Stimulated activated naive B cell treated with anti-CD40 and anti-IgM and Interleukin-4, amounts not matched to agents 10 μg/mL and 1 μg/mL and 100 μg/mL, for 72 hours (primary cell): ENCODE measurements around the gene MTRF1L.
A peak's percentile ranks its signal among the peaks of the same experiment; 100 is the strongest.

Source experiments
- ATAC-seq, 2 donors: fragments of 150-1000 bp; cut with Tn5 transposase; replicated peaks; 2 replicates each; pipeline ENCODE4 v1.10.0; 2021; ENCODE audit warnings: moderate library complexity in 1 of 2
- DNase-seq: peaks from one replicate; pipeline ENCODE4 v3.0.0; 2021
- H3K27ac Mint-ChIP-seq: one replicate; pipeline ENCODE4 v1.8.0; 2022; ENCODE audit warnings: mild to moderate bottlenecking, mixed read lengths
- H3K27me3 Mint-ChIP-seq, 2 donors: one replicate each; pipeline ENCODE4 v1.8.0; 2022; ENCODE audit warnings: mixed read lengths in 2 of 2
- H3K36me3 Mint-ChIP-seq, 2 donors: one replicate each; pipeline ENCODE4 v1.8.0; 2022; ENCODE audit warnings: mixed read lengths in 2 of 2, mild to moderate bottlenecking in 1 of 2
- H3K4me1 Mint-ChIP-seq, 2 donors: one replicate each; pipeline ENCODE4 v1.8.0; 2022; ENCODE audit warnings: mixed read lengths in 2 of 2, mild to moderate bottlenecking in 1 of 2
- H3K4me3 Mint-ChIP-seq, 2 donors: one replicate each; pipeline ENCODE4 v1.8.0; 2022; ENCODE audit warnings: mild to moderate bottlenecking in 2 of 2, mixed read lengths in 2 of 2, moderate library complexity in 1 of 2
- H3K9me3 Mint-ChIP-seq, 2 donors: one replicate each; pipeline ENCODE4 v1.8.0; 2022; ENCODE audit warnings: mixed read lengths in 2 of 2, mild to moderate bottlenecking in 1 of 2

MTRF1L gene, protein sequence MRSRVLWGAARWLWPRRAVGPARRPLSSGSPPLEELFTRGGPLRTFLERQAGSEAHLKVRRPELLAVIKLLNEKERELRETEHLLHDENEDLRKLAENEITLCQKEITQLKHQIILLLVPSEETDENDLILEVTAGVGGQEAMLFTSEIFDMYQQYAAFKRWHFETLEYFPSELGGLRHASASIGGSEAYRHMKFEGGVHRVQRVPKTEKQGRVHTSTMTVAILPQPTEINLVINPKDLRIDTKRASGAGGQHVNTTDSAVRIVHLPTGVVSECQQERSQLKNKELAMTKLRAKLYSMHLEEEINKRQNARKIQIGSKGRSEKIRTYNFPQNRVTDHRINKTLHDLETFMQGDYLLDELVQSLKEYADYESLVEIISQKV

DNA sequence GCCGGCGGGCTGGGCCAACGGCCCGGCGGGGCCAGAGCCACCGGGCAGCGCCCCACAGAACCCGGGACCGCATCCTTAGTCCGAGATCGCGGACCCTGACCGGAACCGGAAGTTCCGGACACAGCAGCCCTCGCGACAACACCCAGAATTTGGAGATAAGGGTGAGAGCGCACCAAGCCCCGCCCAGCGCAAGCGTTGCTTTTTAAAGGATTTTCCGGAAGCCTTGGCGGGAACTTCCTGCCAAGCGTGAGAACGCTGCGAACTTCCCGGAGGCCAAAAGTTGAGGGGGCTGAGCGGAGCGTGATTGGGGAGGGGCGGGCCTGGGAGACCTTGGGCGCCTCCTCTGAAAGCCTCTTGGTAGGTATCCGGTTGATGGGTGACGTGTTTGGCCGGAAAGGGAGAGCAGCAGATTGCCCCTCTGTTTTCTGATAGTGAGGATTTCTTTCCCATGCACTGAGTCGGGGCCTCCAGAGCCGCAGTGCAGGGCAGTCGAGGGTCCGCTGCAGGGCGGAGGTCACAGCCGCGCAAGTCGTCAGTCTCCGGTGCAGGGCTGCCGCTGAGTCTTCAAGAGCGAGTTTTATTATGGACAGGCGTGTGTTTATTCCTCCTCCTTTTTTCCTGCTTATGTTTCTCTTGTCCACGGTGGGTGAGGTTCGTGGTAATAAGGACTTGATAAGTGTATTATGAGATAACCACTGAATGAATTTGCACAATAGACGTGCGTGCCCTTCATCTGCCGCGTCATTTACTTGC lies at the start of gene MTRF1L:
MTRF1L (minus strand) TSS at position 97 of the 753 bp plus-strand sequence; CDS start at position 73, 24 bp downstream.
- Mint-ChIP-seq H3K4me1 (peaks cover 14 to 31% of the 10 kb centered on the region in 2 donors), H3K9me3 (peaks cover 0 to 2% of the 10 kb centered on the region in 2 donors), H3K27me3 (no peaks in the 10 kb centered on the region), H3K4me3 (peak within 1 kb of the TSS; percentile 98 to 100), H3K36me3 (peaks cover 12 to 19% of the 10 kb centered on the region in 2 donors), H3K27ac (peak within 1 kb of the TSS; percentile 99)
- ATAC-seq (peak; percentile 92 to 93), DNase-seq (peak; percentile 88)

DNA sequence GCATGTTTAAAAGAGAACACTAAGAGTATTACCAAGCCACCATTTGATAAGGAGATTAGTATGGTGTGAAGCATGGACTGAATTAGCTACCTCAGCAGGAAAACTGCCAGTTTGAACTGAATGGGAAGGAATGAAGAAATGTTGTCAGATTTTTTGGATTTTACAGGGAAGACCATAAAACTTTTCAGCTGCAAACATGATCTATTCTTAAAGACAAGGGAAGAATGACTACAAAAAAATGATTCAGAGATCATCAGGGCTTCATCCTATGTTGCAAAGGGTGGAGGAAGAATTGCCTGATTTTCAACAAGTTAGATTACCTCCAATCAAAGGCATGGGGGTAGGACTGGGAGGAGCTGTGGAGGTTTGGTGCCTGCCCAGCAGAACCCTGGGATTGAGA lies 49.3 kb upstream of the MTRF1L start:
- H3K27ac Mint-ChIP-seq, result no peak overlapping the region
- peaks cover 11 to 14% of the 10 kb centered on the region in 2 donors for H3K27me3 Mint-ChIP-seq
- H3K36me3 Mint-ChIP-seq, result no peaks in the 10 kb centered on the region
- ATAC-seq (no peak), DNase-seq (no peak)
- H3K9me3 Mint-ChIP-seq, result peaks cover 5 to 12% of the 10 kb centered on the region in 2 donors
- no peak overlapping the region for H3K4me3 Mint-ChIP-seq
- H3K4me1 Mint-ChIP-seq, result no peaks in the 10 kb centered on the region

DNA sequence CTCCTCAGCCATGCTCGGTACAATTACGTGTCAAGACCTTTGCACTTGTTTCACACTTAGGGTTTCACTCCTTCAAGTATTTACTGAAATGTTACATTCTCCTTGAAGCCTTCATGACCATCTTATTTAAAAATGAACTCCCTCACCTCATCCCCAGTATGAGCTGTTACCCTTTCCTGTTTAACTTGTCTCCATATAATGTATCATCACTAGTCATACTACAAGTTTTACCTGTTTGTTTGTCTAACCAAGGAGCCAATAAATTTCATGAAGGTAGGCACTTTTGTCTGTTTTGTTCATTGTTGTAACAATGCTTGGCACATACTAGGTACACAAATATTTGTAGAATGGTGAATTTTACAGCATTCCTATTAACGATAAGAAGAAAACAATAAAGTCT lies 46.1 kb upstream of the MTRF1L start:
- Mint-ChIP-seq H3K36me3 (no peaks in the 10 kb centered on the region), H3K4me3 (no peak overlapping the region), H3K27ac (no peak overlapping the region), H3K9me3 (peaks cover 5 to 12% of the 10 kb centered on the region in 2 donors), H3K4me1 (no peaks in the 10 kb centered on the region), H3K27me3 (peaks cover 7 to 10% of the 10 kb centered on the region in 2 donors)
- DNase-seq, result no peak
- no peak for ATAC-seq

DNA sequence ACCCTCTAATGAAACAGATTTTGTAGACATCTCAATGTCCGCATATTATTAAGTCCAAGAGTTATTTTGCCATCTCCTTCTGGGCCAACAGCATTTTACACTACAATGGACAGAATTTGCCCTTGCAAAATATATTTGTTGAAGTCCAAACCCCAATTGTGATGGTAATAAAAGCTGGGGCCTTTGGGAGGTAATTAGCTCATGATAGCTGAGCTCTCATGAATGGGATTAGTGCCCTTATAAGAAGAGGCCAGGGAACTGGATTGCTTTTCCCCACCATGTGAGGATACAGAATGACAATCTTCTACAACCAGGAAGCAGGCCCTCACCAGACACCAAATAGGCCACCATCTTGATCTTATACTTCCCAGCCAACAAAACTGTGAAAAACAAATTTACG lies 44.9 kb upstream of the MTRF1L start:
- H3K27me3 Mint-ChIP-seq, result peaks cover 9 to 10% of the 10 kb centered on the region in 2 donors
- H3K4me1 Mint-ChIP-seq, result no peaks in the 10 kb centered on the region

DNA sequence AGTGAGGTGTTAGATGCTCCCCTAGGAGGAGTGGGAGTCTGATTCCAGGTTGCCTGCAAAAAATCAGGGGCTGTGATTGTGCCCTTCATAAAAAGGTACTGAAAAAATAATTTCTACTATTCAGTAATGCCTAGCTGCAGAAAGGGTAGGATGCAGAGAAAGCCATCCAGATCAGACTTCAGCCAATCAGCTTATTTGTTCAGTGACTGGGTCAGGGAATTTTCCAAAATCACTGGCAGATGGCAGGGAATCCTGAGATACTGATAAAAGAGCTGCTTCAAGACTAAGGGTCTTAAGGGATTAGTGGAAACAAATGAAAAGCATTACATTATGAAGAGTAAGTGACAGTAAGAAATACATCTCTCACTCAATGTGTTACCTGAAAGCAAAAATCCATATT lies 42.8 kb upstream of the MTRF1L start:
- Mint-ChIP-seq H3K27ac (no peak overlapping the region), H3K4me1 (no peaks in the 10 kb centered on the region), H3K4me3 (no peak overlapping the region), H3K9me3 (peaks cover 1 to 6% of the 10 kb centered on the region in 2 donors), H3K36me3 (no peaks in the 10 kb centered on the region), H3K27me3 (peaks cover 5 to 8% of the 10 kb centered on the region in 2 donors)
- DNase-seq (no peak), ATAC-seq (no peak)

More for the DNA sequence above, 44.9 kb upstream of the MTRF1L start:
- H3K36me3 Mint-ChIP-seq, result no peaks in the 10 kb centered on the region
- ATAC-seq (no peak), DNase-seq (no peak)
- H3K4me3 Mint-ChIP-seq, result no peak overlapping the region
- no peak overlapping the region for H3K27ac Mint-ChIP-seq
- H3K9me3 Mint-ChIP-seq, result peaks cover 5 to 12% of the 10 kb centered on the region in 2 donors

DNA sequence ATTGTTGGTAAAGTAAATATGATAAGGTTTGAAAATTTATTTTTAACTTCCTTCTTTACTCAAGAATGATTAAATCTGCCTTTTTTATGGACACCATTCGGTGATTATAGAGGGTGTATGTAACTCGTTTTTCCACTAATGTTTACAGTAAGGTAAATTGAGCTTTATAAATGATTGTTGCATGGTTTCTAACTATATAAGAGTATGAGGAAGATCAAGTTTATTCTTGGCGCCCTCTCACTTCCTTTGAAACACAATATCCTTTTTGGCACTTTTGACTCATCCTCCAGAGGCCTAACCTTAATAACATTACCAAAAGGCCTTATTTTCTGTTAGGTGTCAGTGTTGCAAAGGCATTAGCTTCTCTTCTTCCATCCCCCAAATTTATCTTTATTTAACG lies 41.8 kb upstream of the MTRF1L start:
- Mint-ChIP-seq H3K27ac (no peak overlapping the region), H3K36me3 (no peaks in the 10 kb centered on the region)
- no peak for ATAC-seq

DNA sequence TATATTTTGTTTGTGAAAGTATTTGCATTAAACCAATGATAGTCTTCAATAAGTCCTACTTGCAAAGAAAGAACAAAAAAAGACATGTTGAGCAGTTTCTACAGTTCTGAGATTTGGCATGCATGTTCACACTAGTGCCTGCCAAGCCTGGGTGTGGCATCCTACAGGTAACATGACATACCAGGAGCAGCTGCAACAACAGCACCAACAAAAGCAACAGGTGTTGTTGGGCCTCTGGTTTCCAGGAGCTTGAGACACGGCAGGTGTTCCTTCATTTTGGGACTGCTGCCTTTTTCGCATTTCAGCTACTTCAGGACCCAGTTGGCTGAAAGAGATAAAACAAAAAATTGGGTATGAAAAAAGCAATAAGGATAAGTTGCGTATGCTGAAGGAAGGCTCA lies 41.2 kb upstream of the MTRF1L start:
- DNase-seq (no peak), ATAC-seq (no peak)
- H3K4me1 Mint-ChIP-seq, result no peaks in the 10 kb centered on the region

More for the DNA sequence above, 41.8 kb upstream of the MTRF1L start:
- no peak for DNase-seq
- Mint-ChIP-seq H3K4me1 (no peaks in the 10 kb centered on the region), H3K4me3 (no peak overlapping the region), H3K27me3 (peaks cover 11 to 14% of the 10 kb centered on the region in 2 donors), H3K9me3 (peaks cover 1 to 6% of the 10 kb centered on the region in 2 donors)

DNA sequence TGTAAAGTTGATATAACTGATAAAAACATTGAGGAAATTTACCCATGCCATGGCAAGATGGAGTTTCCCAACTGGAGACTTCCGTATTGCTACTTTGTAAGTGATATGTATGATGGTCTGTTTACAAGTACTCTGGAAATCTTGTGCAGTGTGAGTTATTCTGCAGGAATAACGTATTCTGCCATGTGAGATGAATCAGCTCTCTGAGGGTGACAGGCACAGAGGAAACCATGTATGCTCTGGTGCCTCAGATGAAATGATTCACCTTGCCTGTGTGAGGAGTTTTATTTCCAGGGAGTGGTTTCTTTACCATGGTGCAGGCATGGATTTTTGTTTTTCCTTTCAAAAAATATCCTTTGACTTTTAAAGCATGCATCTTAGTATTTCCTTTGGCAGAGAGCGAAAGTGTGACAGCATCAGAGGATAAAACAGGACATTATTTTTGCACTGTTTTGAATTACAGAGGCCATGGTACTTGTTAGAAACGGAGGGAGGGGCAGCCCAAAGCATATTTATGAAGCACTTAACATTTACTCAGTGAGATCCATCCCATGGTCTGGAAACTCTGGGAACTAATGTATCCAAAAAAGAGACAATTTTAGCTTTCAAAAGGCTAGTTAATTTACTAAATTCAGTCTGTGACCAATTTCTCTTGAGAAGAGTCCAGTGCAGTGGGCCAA lies 36.0 kb upstream of the MTRF1L start:
- Mint-ChIP-seq H3K9me3 (no peaks in the 10 kb centered on the region), H3K4me1 (no peaks in the 10 kb centered on the region), H3K27me3 (peaks cover 17 to 21% of the 10 kb centered on the region in 2 donors), H3K27ac (no peak overlapping the region), H3K4me3 (no peak overlapping the region), H3K36me3 (no peaks in the 10 kb centered on the region)
- ATAC-seq (no peak), DNase-seq (no peak)

More for the DNA sequence above, 41.2 kb upstream of the MTRF1L start:
- Mint-ChIP-seq H3K9me3 (peaks cover 1 to 6% of the 10 kb centered on the region in 2 donors), H3K4me3 (no peak overlapping the region), H3K36me3 (no peaks in the 10 kb centered on the region), H3K27me3 (peaks cover 11 to 16% of the 10 kb centered on the region in 2 donors), H3K27ac (no peak overlapping the region)

DNA sequence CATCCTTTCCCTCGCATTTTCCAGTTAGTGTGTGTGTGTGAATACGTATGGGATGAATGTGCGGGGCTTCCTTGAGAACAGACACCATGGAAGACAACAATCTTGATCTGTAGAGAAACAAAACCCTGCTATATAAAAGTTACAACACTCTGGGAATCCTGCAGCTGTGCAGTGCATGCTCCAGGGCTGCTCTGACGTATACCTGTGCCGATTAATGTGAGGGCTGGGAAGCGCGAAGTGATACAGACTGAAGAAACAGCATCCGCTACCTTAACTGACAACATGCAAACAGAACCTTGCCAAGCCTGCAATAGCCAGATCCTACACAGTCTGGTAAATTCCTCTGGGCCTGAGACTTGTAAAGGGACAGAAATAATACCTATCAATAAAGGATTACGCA lies 31.6 kb upstream of the MTRF1L start:
- Mint-ChIP-seq H3K36me3 (no peaks in the 10 kb centered on the region), H3K4me1 (no peaks in the 10 kb centered on the region), H3K27me3 (peaks cover 12 to 23% of the 10 kb centered on the region in 2 donors), H3K9me3 (no peaks in the 10 kb centered on the region), H3K27ac (no peak overlapping the region), H3K4me3 (no peak overlapping the region)
- ATAC-seq (no peak), DNase-seq (no peak)

DNA sequence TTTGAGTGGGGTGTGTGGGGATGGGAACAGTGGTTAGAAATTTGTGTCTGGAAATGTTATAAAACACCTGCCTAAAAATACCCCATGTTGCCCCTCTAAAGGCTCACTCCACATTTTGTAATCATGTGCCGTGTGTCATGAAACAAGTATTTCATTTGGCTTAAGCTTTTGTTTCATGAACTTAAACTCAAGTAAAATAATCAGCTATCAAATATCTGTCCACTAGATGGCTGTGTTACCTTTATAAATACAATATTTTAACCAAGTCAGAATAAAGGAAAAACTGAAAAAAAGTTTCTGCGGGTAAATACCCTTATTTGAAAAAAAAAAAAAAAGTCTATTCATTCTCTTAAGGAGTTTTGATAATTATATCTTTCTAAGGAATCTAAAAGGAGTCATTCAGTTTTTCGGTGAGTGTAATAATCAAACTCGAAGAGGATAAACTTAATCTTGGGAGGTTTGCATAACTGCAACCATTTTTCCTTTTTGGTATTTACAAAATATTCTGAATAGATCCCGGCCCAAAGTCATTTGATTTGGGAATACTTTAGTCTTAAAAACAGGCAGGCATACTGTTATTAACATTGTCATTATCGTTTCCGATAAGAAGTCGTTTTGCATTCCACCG lies 29.9 kb upstream of the MTRF1L start:
- H3K27me3 Mint-ChIP-seq, result peaks cover 8 to 21% of the 10 kb centered on the region in 2 donors

DNA sequence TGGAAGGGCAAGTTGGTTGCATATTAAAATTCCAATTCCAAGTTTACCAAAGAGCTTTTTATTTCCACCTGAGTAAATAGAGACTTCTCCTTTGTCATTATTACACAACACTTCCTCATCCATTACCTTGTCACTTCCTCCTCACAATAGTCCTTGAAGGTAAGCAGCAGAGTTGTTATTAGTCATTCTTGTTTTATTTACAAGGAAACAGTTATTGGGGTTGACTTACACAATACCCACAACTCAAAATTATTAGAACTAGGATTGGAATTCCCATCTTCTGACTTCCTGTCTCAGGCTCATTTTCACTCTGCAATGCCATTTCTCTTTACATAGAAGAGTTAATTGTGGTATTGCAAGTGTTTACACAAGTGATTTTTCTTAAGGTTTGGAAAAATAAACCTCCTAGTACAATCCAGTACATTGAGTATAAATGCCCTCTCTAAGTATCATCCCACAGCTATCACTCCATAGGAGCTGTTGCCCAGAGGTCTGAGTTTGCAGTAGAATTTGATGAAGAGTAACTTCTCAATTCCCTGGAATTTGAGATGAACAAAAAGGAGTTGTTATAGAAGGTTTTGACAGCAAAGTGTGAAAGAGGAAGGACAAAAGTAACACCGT lies 28.9 kb upstream of the MTRF1L start:
- H3K9me3 Mint-ChIP-seq, result no peaks in the 10 kb centered on the region
- ATAC-seq, result no peak
- no peak overlapping the region for H3K4me3 Mint-ChIP-seq
- no peaks in the 10 kb centered on the region for H3K36me3 Mint-ChIP-seq
- H3K4me1 Mint-ChIP-seq, result no peaks in the 10 kb centered on the region
- DNase-seq, result no peak
- H3K27ac Mint-ChIP-seq, result no peak overlapping the region
- H3K27me3 Mint-ChIP-seq, result peaks cover 6 to 27% of the 10 kb centered on the region in 2 donors

More for the DNA sequence above, 29.9 kb upstream of the MTRF1L start:
- Mint-ChIP-seq H3K9me3 (no peaks in the 10 kb centered on the region), H3K36me3 (no peaks in the 10 kb centered on the region), H3K4me3 (no peak overlapping the region), H3K4me1 (no peaks in the 10 kb centered on the region), H3K27ac (no peak overlapping the region)
- no peak for DNase-seq
- no peak for ATAC-seq

DNA sequence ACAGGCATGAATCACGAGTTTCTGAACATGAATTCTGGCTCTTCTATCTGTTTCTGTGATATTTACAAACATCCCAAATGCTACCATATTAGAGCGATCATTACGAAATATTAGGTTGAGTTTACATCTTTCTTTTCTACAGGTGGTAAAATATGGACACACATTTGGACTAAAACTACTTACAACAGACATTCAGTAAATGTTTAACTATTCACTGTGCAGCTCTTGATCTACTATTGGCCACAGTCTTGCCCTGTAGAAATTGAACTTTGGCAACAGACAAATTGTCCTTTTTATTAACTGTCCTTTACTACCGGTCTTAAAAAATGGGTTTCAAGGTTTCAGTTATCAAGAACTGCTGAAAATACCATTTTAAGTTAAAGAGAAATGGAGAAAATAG lies 26.5 kb upstream of the MTRF1L start:
- Mint-ChIP-seq H3K27me3 (peaks cover 12 to 34% of the 10 kb centered on the region in 2 donors), H3K36me3 (no peaks in the 10 kb centered on the region), H3K27ac (no peak overlapping the region), H3K4me1 (no peaks in the 10 kb centered on the region), H3K9me3 (no peaks in the 10 kb centered on the region), H3K4me3 (no peak overlapping the region)
- DNase-seq (no peak), ATAC-seq (no peak)

DNA sequence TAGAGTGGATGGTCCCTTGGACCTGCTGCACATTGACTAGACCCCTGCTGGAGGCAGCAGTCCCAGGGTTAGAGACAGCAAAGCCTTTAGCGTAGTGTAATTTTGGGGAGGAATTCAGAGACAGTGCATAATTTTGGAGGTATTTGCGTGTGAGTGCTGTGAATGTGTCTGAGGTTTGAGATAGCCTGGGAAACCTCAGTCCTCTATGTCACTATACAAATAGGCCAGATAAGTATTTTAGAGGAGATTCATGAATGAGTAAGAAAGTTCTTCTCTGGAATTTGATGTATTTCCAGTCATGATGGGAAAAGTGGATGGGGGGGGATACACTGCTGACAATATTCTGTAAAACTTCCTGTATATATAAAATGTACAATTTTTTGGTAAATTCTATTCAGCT lies 25.8 kb upstream of the MTRF1L start:
- ATAC-seq, result no peak
- Mint-ChIP-seq H3K27ac (no peak overlapping the region), H3K4me1 (no peaks in the 10 kb centered on the region)

More for the DNA sequence above, 25.8 kb upstream of the MTRF1L start:
- no peak overlapping the region for H3K4me3 Mint-ChIP-seq
- no peaks in the 10 kb centered on the region for H3K36me3 Mint-ChIP-seq
- DNase-seq, result no peak
- H3K9me3 Mint-ChIP-seq, result no peaks in the 10 kb centered on the region
- H3K27me3 Mint-ChIP-seq, result peaks cover 14 to 35% of the 10 kb centered on the region in 2 donors
